Activated T-cell treated with anti-CD3 and anti-CD28 coated beads, Interleukin-2, amount 50 U/mL, for 72 hours (primary cell): ENCODE results near the gene DENND4A. TPM values are rescaled to one million over a fixed set of nuclear protein-coding genes. Genes with fewer than 3 reads are reported as not detected.

Experiments
- ATAC-seq, 2 donors: fragments of 150-1000 bp; cut with Tn5 transposase; replicated peaks in 1 of 2; 2 replicates each; pipeline ENCODE4 v1.10.0; 2021; ENCODE audit warnings: moderate library complexity in 2 of 2, mild to moderate bottlenecking in 1 of 2
- DNase-seq, 2 donors: peaks; one replicate each; pipeline ENCODE4 v3.0.0; 2021 to 2022; ENCODE audit warnings: mixed read lengths in 1 of 2
- H3K27ac Mint-ChIP-seq: one replicate; pipeline ENCODE4 v1.8.0; 2022; ENCODE audit warnings: mild to moderate bottlenecking, moderate library complexity, mixed read lengths
- H3K27me3 Mint-ChIP-seq: one replicate; pipeline ENCODE4 v1.8.0; 2022; ENCODE audit warnings: low read depth, mixed read lengths
- H3K36me3 Mint-ChIP-seq, 2 donors: one replicate each; pipeline ENCODE4 v1.8.0; 2022; ENCODE audit warnings: mixed read lengths in 2 of 2, mild to moderate bottlenecking in 1 of 2; ENCODE audit not compliant: insufficient read depth in 2 of 2
- H3K4me1 Mint-ChIP-seq: one replicate; pipeline ENCODE4 v1.8.0; 2022; ENCODE audit warnings: low read depth, mixed read lengths
- H3K4me3 Mint-ChIP-seq, 2 donors: one replicate each; pipeline ENCODE4 v1.8.0; 2022; ENCODE audit warnings: mild to moderate bottlenecking in 2 of 2, mixed read lengths in 2 of 2, moderate library complexity in 2 of 2
- H3K9me3 Mint-ChIP-seq, 2 donors: one replicate each; pipeline ENCODE4 v1.8.0; 2022; ENCODE audit warnings: mixed read lengths in 2 of 2
- total RNA-seq, 2 donors: library from RNA; stranded (reverse); gene quantifications; one replicate each; pipeline ENCODE4 v1.2.3, GENCODE V29; 2022

Gene DENND4A
- total RNA-seq, 2 donors from 2014 or later = 56.7 to 59.3 TPM

- Mint-ChIP-seq H3K27ac (peak overlapping the region; percentile 32), H3K27me3 (no peaks in the 10 kb centered on the region), H3K4me3 (peak overlapping the region in 1 of 2 donors; percentile 74), H3K9me3 (no peaks in the 10 kb centered on the region), H3K36me3 (peaks cover 7 to 19% of the 10 kb centered on the region in 2 donors), H3K4me1 (peaks cover 56% of the 10 kb centered on the region)
- DNase-seq (no peak), ATAC-seq (peak; percentile 41 to 68)
These were observed 19.2 kb downstream of the DENND4A start for GRCh38 chr15:65772930-65773329.

GRCh38 chr15:65771870-65772269 lies 20.2 kb downstream of the DENND4A start:
- H3K36me3 Mint-ChIP-seq = peaks cover 7 to 21% of the 10 kb centered on the region in 2 donors
- H3K27ac Mint-ChIP-seq = peak overlapping the region; percentile 75

GRCh38 chr15:65769482-65769881 lies 22.6 kb downstream of the DENND4A start:
- no peak for ATAC-seq
- H3K9me3 Mint-ChIP-seq = no peaks in the 10 kb centered on the region
- no peak for DNase-seq
- H3K36me3 Mint-ChIP-seq = peaks cover 3 to 22% of the 10 kb centered on the region in 2 donors
- H3K27me3 Mint-ChIP-seq = no peaks in the 10 kb centered on the region
- H3K4me1 Mint-ChIP-seq = peaks cover 76% of the 10 kb centered on the region
- H3K4me3 Mint-ChIP-seq = no peak overlapping the region
- no peak overlapping the region for H3K27ac Mint-ChIP-seq

More at GRCh38 chr15:65771870-65772269, 20.2 kb downstream of the DENND4A start:
- Mint-ChIP-seq H3K9me3 (no peaks in the 10 kb centered on the region), H3K27me3 (no peaks in the 10 kb centered on the region), H3K4me1 (peaks cover 66% of the 10 kb centered on the region), H3K4me3 (no peak overlapping the region)
- no peak for DNase-seq
- ATAC-seq = no peak

- Mint-ChIP-seq H3K36me3 (peaks cover 2 to 18% of the 10 kb centered on the region in 2 donors), H3K27me3 (no peaks in the 10 kb centered on the region), H3K27ac (no peak overlapping the region), H3K4me1 (peaks cover 70% of the 10 kb centered on the region), H3K4me3 (peak overlapping the region in 1 of 2 donors; percentile 58), H3K9me3 (no peaks in the 10 kb centered on the region)
- ATAC-seq (peak; percentile 95 to 96), DNase-seq (peak; percentile 38 to 40)
These were observed 24.2 kb downstream of the DENND4A start for GRCh38 chr15:65767895-65768294.

- Mint-ChIP-seq H3K4me3 (peak overlapping the region in 1 of 2 donors; percentile 58), H3K36me3 (peaks cover 2 to 18% of the 10 kb centered on the region in 2 donors), H3K9me3 (no peaks in the 10 kb centered on the region), H3K27me3 (no peaks in the 10 kb centered on the region), H3K4me1 (peaks cover 74% of the 10 kb centered on the region), H3K27ac (no peak overlapping the region)
- no peak for ATAC-seq
- DNase-seq = no peak
These were observed 24.9 kb downstream of the DENND4A start for GRCh38 chr15:65767264-65767595.

- peaks cover 73% of the 10 kb centered on the region for H3K4me1 Mint-ChIP-seq
- no peaks in the 10 kb centered on the region for H3K9me3 Mint-ChIP-seq
- peak overlapping the region in 1 of 2 donors; percentile 21 for H3K4me3 Mint-ChIP-seq
- ATAC-seq = no peak
- no peak for DNase-seq
- H3K36me3 Mint-ChIP-seq = peaks cover 2 to 14% of the 10 kb centered on the region in 2 donors
- no peak overlapping the region for H3K27ac Mint-ChIP-seq
- H3K27me3 Mint-ChIP-seq = no peaks in the 10 kb centered on the region
These were observed 25.4 kb downstream of the DENND4A start for GRCh38 chr15:65766422-65767263.

- Mint-ChIP-seq H3K4me1 (peaks cover 73% of the 10 kb centered on the region), H3K36me3 (peaks cover 2 to 9% of the 10 kb centered on the region in 2 donors), H3K27ac (no peak overlapping the region), H3K9me3 (no peaks in the 10 kb centered on the region), H3K27me3 (no peaks in the 10 kb centered on the region), H3K4me3 (no peak overlapping the region)
- ATAC-seq (no peak), DNase-seq (no peak)
These were observed 27.0 kb downstream of the DENND4A start for GRCh38 chr15:65765106-65765505.

- Mint-ChIP-seq H3K27me3 (no peaks in the 10 kb centered on the region), H3K36me3 (peaks cover 0 to 7% of the 10 kb centered on the region in 2 donors), H3K4me3 (peak overlapping the region; percentile 56 to 60), H3K4me1 (peaks cover 63% of the 10 kb centered on the region), H3K27ac (no peak overlapping the region), H3K9me3 (no peaks in the 10 kb centered on the region)
- DNase-seq = no peak
- peak in 1 of 2 donors; percentile 28 for ATAC-seq
These were observed 28.9 kb downstream of the DENND4A start for GRCh38 chr15:65762914-65763787.

- ATAC-seq (no peak), DNase-seq (no peak)
- Mint-ChIP-seq H3K4me1 (peaks cover 55% of the 10 kb centered on the region), H3K4me3 (no peak overlapping the region), H3K36me3 (peaks cover 0 to 2% of the 10 kb centered on the region in 2 donors), H3K27me3 (no peaks in the 10 kb centered on the region), H3K27ac (no peak overlapping the region), H3K9me3 (no peaks in the 10 kb centered on the region)
These were observed 29.7 kb downstream of the DENND4A start for GRCh38 chr15:65762399-65762798.

GRCh38 chr15:65761210-65761926 lies 30.7 kb downstream of the DENND4A start:
- H3K36me3 Mint-ChIP-seq = peaks cover 0 to under 1% of the 10 kb centered on the region in 2 donors
- no peaks in the 10 kb centered on the region for H3K27me3 Mint-ChIP-seq
- DNase-seq (no peak), ATAC-seq (peak in 1 of 2 donors; percentile 65)
- peak overlapping the region; percentile 96 for H3K27ac Mint-ChIP-seq
- H3K4me3 Mint-ChIP-seq = peak overlapping the region; percentile 2 to 77
- H3K4me1 Mint-ChIP-seq = peaks cover 45% of the 10 kb centered on the region
- H3K9me3 Mint-ChIP-seq = no peaks in the 10 kb centered on the region

- Mint-ChIP-seq H3K27ac (no peak overlapping the region), H3K4me1 (peaks cover 31% of the 10 kb centered on the region)
- no peak for ATAC-seq
These were observed 32.7 kb downstream of the DENND4A start for GRCh38 chr15:65759441-65759840.

GRCh38 chr15:65758242-65758641 lies 33.9 kb downstream of the DENND4A start:
- H3K27me3 Mint-ChIP-seq = no peaks in the 10 kb centered on the region
- no peak for ATAC-seq
- H3K4me3 Mint-ChIP-seq = no peak overlapping the region
- H3K36me3 Mint-ChIP-seq = peaks cover 0 to 6% of the 10 kb centered on the region in 2 donors
- no peaks in the 10 kb centered on the region for H3K9me3 Mint-ChIP-seq
- DNase-seq = no peak
- H3K4me1 Mint-ChIP-seq = peaks cover 27% of the 10 kb centered on the region
- no peak overlapping the region for H3K27ac Mint-ChIP-seq

More at GRCh38 chr15:65759441-65759840, 32.7 kb downstream of the DENND4A start:
- H3K9me3 Mint-ChIP-seq = no peaks in the 10 kb centered on the region
- peaks cover 0 to 6% of the 10 kb centered on the region in 2 donors for H3K36me3 Mint-ChIP-seq
- H3K4me3 Mint-ChIP-seq = no peak overlapping the region
- DNase-seq = no peak
- no peaks in the 10 kb centered on the region for H3K27me3 Mint-ChIP-seq
